SH-SY5Y (cell line): Measurements from ENCODE around the gene CFHR4.

Experiments
- GATA2 ChIP-seq: IDR thresholded peaks from 2 replicates; pipeline ENCODE4 v1.6.1; 2011; ENCODE audit warnings: mild to moderate bottlenecking, low read depth, low read length
- GATA3 ChIP-seq: IDR thresholded peaks from 2 replicates; pipeline ENCODE4 v1.6.1; 2011; ENCODE audit warnings: low read depth, mild to moderate bottlenecking, low read length, moderate library complexity

Gene CFHR4

GRCh38 chr1:196887515-196888239, at the start of gene CFHR4:
Gene CFHR4, plus strand, starts transcription at chr1:196888052. Its CDS starts 99 bp downstream, at chr1:196888151.
- TF ChIP-seq GATA3 = no peak
- no peak for TF ChIP-seq GATA2

GRCh38 chr1:196856053-196856452, 31.8 kb upstream of the CFHR4 start:
- TF ChIP-seq GATA2 (no peak), GATA3 (no peak)

GRCh38 chr1:196857188-196857587, 30.7 kb upstream of the CFHR4 start:
- TF ChIP-seq GATA2 (no peak), GATA3 (no peak)

- TF ChIP-seq GATA3 = no peak
- no peak for TF ChIP-seq GATA2
These were observed 29.0 kb upstream of the CFHR4 start for GRCh38 chr1:196858811-196859210.

GRCh38 chr1:196860323-196860884, 27.4 kb upstream of the CFHR4 start:
- TF ChIP-seq GATA2 (no peak), GATA3 (no peak)

GRCh38 chr1:196861429-196861828, 26.4 kb upstream of the CFHR4 start:
- TF ChIP-seq GATA3 = no peak

GRCh38 chr1:196866974-196867373, 20.9 kb upstream of the CFHR4 start:
- TF ChIP-seq GATA2 (no peak), GATA3 (no peak)

- TF ChIP-seq GATA3 (no peak), GATA2 (no peak)
These were observed 14.5 kb upstream of the CFHR4 start for GRCh38 chr1:196873385-196873784.

- TF ChIP-seq GATA3 = no peak
- TF ChIP-seq GATA2 = no peak
These were observed 11.9 kb upstream of the CFHR4 start for GRCh38 chr1:196875935-196876334.

GRCh38 chr1:196877964-196878363, 9.9 kb upstream of the CFHR4 start:
- TF ChIP-seq GATA3 (no peak), GATA2 (no peak)

- no peak for TF ChIP-seq GATA2
- TF ChIP-seq GATA3 = no peak
These were observed 2.8 kb downstream of the CFHR4 start for GRCh38 chr1:196890668-196891067.

- TF ChIP-seq GATA2 (no peak), GATA3 (no peak)
These were observed 3.4 kb downstream of the CFHR4 start for GRCh38 chr1:196891251-196891650.

- TF ChIP-seq GATA2 = no peak
- no peak for TF ChIP-seq GATA3
These were observed 8.5 kb downstream of the CFHR4 start for GRCh38 chr1:196896355-196896754.

GRCh38 chr1:196897158-196897828, 9.4 kb downstream of the CFHR4 start:
- TF ChIP-seq GATA2 (no peak), GATA3 (no peak)

- TF ChIP-seq GATA3 (no peak), GATA2 (no peak)
These were observed 14.5 kb downstream of the CFHR4 start for GRCh38 chr1:196902344-196902743.

- TF ChIP-seq GATA2 (no peak), GATA3 (no peak)
These were observed 22.4 kb downstream of the CFHR4 start for GRCh38 chr1:196910215-196910614.
